Astrocyte (in vitro differentiated cells and primary cell): ENCODE data around the gene CDCP1.

Source experiments
- EZH2 ChIP-seq: IDR thresholded peaks from 2 replicates; pipeline ENCODE4 v1.6.1; 2012; ENCODE audit warnings: mild to moderate bottlenecking, low read length, inconsistent platforms; ENCODE audit not compliant: insufficient read depth
- TF ChIP-seq, protein P1 (sequence below): IDR thresholded peaks from 2 replicates; pipeline ENCODE4 v1.5.1; 2011; ENCODE audit warnings: low read depth, mild to moderate bottlenecking, inconsistent platforms, low read length, moderate library complexity; ENCODE audit not compliant: insufficient read depth

DNA sequence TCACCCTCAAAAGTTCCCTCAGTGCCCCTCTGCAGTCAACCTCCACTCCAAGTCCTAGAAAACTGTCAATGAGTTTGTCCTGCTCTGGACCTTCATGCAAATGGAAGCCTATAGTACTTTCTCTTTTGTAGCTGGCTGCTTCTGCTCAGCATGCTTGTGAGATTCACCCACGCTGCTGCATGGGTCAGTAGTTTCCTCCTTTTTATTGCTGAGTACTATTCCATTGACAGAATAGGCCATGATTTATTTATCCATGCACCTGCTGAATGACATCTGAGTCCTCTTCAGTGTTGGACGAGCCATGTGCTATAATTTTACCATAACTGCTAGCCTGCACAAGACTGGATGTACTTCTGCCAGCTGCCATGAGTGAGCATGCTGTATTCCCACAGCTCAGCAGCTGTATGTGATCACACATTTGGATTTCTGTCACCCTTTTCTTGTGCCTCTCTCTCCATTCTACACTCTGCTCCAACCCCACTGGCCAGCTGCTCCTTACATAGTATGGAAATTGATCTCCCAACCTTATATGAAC lies 26.3 kb downstream of the CDCP1 start:
- TF ChIP-seq, protein P1, sequence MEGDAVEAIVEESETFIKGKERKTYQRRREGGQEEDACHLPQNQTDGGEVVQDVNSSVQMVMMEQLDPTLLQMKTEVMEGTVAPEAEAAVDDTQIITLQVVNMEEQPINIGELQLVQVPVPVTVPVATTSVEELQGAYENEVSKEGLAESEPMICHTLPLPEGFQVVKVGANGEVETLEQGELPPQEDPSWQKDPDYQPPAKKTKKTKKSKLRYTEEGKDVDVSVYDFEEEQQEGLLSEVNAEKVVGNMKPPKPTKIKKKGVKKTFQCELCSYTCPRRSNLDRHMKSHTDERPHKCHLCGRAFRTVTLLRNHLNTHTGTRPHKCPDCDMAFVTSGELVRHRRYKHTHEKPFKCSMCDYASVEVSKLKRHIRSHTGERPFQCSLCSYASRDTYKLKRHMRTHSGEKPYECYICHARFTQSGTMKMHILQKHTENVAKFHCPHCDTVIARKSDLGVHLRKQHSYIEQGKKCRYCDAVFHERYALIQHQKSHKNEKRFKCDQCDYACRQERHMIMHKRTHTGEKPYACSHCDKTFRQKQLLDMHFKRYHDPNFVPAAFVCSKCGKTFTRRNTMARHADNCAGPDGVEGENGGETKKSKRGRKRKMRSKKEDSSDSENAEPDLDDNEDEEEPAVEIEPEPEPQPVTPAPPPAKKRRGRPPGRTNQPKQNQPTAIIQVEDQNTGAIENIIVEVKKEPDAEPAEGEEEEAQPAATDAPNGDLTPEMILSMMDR: no peak
- TF ChIP-seq EZH2: no peak
